HepG2 (cell line): ENCODE measurements around the gene ME3. TPM values are rescaled to one million over a fixed set of nuclear protein-coding genes. Genes with fewer than 3 reads are reported as not detected.

Source experiments
- ATAC-seq: fragments of 200-7000 bp; cut with Tn5 transposase; 3 replicates; pipeline ENCODE4 v1.9.1; 2020; ENCODE audit warnings: mild to moderate bottlenecking, moderate library complexity
- BruUV-seq: library from RNA; stranded (reverse); fragments of 400-500 nt; replicated peaks from 2 replicates; lab custom pipeline; 2021; lab: Mats Ljungman, UMichigan
- CTCF ChIA-PET: fragments of 300-600 bp; formaldehyde crosslinking; extraction: SDS; loops from one replicate; lab custom pipeline; 2021; ENCODE audit warnings: low total read pairs, inconsistent platforms, low intra/inter-chr PET ratio; lab: Yijun Ruan, JAX
- POLR2A ChIA-PET: fragments of 350-600 bp; sonication (Branson Sonifier 250); formaldehyde crosslinking; loops from one replicate; lab custom pipeline; 2020; ENCODE audit warnings: antibody characterized with exemption, inconsistent platforms; lab: Yijun Ruan, JAX
- DNase-seq: peaks from one replicate; pipeline ENCODE4 v3.0.0-alpha.2; 2015; ENCODE audit warnings: low spot score
- FAIRE-seq: peaks from 3 replicates; lab custom pipeline; 2011; peaks lifted over from hg19 to GRCh38; lab: Jason Lieb, UNC
- H2AFZ ChIP-seq: one replicate; pipeline ENCODE4 v1.6.1; 2011; ENCODE audit warnings: low read length, inconsistent platforms
- H3K27ac ChIP-seq: fragments of 300-600 bp; 3 replicates; pipeline ENCODE4 v1.8.0; 2011; ENCODE audit warnings: mixed run types, mild to moderate bottlenecking, mixed read lengths, low read length, inconsistent platforms; ENCODE audit not compliant: insufficient read depth; ENCODE audit errors: extremely low read length
- H3K27me3 ChIP-seq, 2 experiments: fragments of 200-600 bp in 1 of 2; 2 replicates in 1 of 2; 3 replicates in 1 of 2; pipeline versions ENCODE4 v1.6.0 to v1.8.0; 2011; ENCODE audit warnings: low read length in 2 of 2, mild to moderate bottlenecking in 2 of 2, moderate library complexity in 2 of 2, inconsistent platforms in 1 of 2; ENCODE audit not compliant: insufficient read depth in 2 of 2, control insufficient read depth in 1 of 2
- H3K36me3 ChIP-seq, 2 experiments: fragments of 200-600 bp in 1 of 2; replicated peaks in 1 of 2; 2 replicates in 1 of 2; 3 replicates in 1 of 2; pipeline versions ENCODE4 v1.5.1 to v1.8.0; 2011; ENCODE audit warnings: low read length in 2 of 2, inconsistent platforms in 1 of 2; ENCODE audit not compliant: insufficient read depth in 2 of 2, control insufficient read depth in 1 of 2
- H3K4me1 ChIP-seq: 2 replicates; pipeline ENCODE4 v1.5.1; 2012; ENCODE audit warnings: low read length, inconsistent platforms; ENCODE audit not compliant: insufficient read depth
- H3K4me2 ChIP-seq: 2 replicates; pipeline ENCODE4 v1.6.0; 2011; ENCODE audit warnings: low read depth, low read length, inconsistent platforms
- H3K4me3 ChIP-seq, 3 experiments: fragments of 200-600 bp in 1 of 3; sonication (generic), shearing (Covaris generic) in 1 of 3; replicated peaks in 1 of 3; 2 replicates each; pipeline ENCODE4 v1.5.1; 2011 to 2016; ENCODE audit warnings: low read length in 3 of 3, inconsistent platforms in 2 of 3, low read depth in 2 of 3, mild to moderate bottlenecking in 2 of 3, control low read depth in 1 of 3, mixed read lengths in 1 of 3; ENCODE audit not compliant: insufficient read depth in 1 of 3
- H3K79me2 ChIP-seq: one replicate; pipeline ENCODE4 v1.6.1; 2011; ENCODE audit warnings: low read length, inconsistent platforms; ENCODE audit not compliant: insufficient read depth
- H3K9ac ChIP-seq: 2 replicates; pipeline ENCODE4 v1.6.0; 2011; ENCODE audit warnings: mild to moderate bottlenecking, low read depth, low read length, inconsistent platforms; ENCODE audit not compliant: insufficient read depth
- H3K9me3 ChIP-seq: 2 replicates; pipeline ENCODE4 v1.5.1; 2012; ENCODE audit warnings: mild to moderate bottlenecking, low read length
- H4K20me1 ChIP-seq: 2 replicates; pipeline ENCODE4 v1.6.0; 2011; ENCODE audit warnings: inconsistent platforms, mild to moderate bottlenecking, low read length, moderate library complexity; ENCODE audit not compliant: insufficient read depth
- HMG20A ChIP-seq: IDR thresholded peaks from 2 replicates; pipeline ENCODE4 v1.6.1; 2016; ENCODE audit warnings: borderline replicate concordance
- JDP2 ChIP-seq: sonication (generic); formaldehyde crosslinking; IDR thresholded peaks from 2 replicates; pipeline ENCODE4 v1.8.1; 2022; ENCODE audit warnings: missing genetic modification reagents, borderline replicate concordance
- MAFK ChIP-seq, 2 experiments: IDR thresholded peaks in 1 of 2; conservative IDR thresholded peaks in 1 of 2; 2 replicates each; pipeline ENCODE4 v1.6.1; 2011; ENCODE audit warnings: improper control_type of control experiment in 2 of 2, low read length in 2 of 2
- MXD4 ChIP-seq: IDR thresholded peaks from 2 replicates; pipeline ENCODE4 v1.6.1; 2016; ENCODE audit warnings: mild to moderate bottlenecking, missing biosample characterization, missing genetic modification reagents
- NFATC3 ChIP-seq: sonication (generic); formaldehyde crosslinking; IDR thresholded peaks from 2 replicates; pipeline ENCODE4 v1.5.1; 2020; ENCODE audit warnings: mild to moderate bottlenecking, missing genetic modification reagents
- PHF8 ChIP-seq: sonication (generic); formaldehyde crosslinking; IDR thresholded peaks from 2 replicates; pipeline ENCODE4 v1.5.0; 2020; ENCODE audit warnings: missing genetic modification reagents
- RAD21 ChIP-seq: fragments of 450-650 bp; formaldehyde crosslinking; IDR thresholded peaks from 2 replicates; pipeline ENCODE4 v1.5.0; 2020; ENCODE audit warnings: mild to moderate bottlenecking
- SMAD9 ChIP-seq: sonication (generic); formaldehyde crosslinking; IDR thresholded peaks from 2 replicates; pipeline ENCODE4 v1.5.1; 2020; ENCODE audit warnings: mild to moderate bottlenecking, missing genetic modification reagents
- SMARCE1 ChIP-seq: fragments of 450-650 bp; IDR thresholded peaks from 2 replicates; pipeline ENCODE4 v1.6.1; 2017; ENCODE audit warnings: borderline replicate concordance
- SNAPC4 ChIP-seq: sonication (generic); formaldehyde crosslinking; IDR thresholded peaks from 2 replicates; pipeline ENCODE4 v1.4.0; 2020; ENCODE audit warnings: mild to moderate bottlenecking, missing genetic modification reagents
- TARDBP ChIP-seq: sonication (generic); formaldehyde crosslinking; IDR thresholded peaks from 2 replicates; pipeline ENCODE4 v1.8.0; 2022; ENCODE audit warnings: mild to moderate bottlenecking, missing genetic modification reagents
- TEAD3 ChIP-seq: optimal IDR thresholded peaks from 2 replicates; pipeline ENCODE3; 2016; ENCODE audit warnings: borderline replicate concordance
- ZNF562 ChIP-seq: sonication (generic); formaldehyde crosslinking; IDR thresholded peaks from 2 replicates; pipeline ENCODE4 v1.8.0; 2022; ENCODE audit warnings: missing genetic modification reagents, borderline replicate concordance
- ZNF629 ChIP-seq: sonication (generic); formaldehyde crosslinking; conservative IDR thresholded peaks from 2 replicates; pipeline ENCODE4 v1.5.0; 2020; ENCODE audit warnings: missing genetic modification reagents
- ZNF724P ChIP-seq: sonication (generic); formaldehyde crosslinking; IDR thresholded peaks from 2 replicates; pipeline ENCODE4 v1.8.0; 2022; ENCODE audit warnings: missing genetic modification reagents, borderline replicate concordance
- ZNF775 ChIP-seq: sonication (generic); formaldehyde crosslinking; IDR thresholded peaks from 2 replicates; pipeline ENCODE4 v1.4.0; 2020; ENCODE audit warnings: missing genetic modification reagents, mild to moderate bottlenecking, moderate library complexity, borderline replicate concordance
- ZNF883 ChIP-seq: sonication (generic); formaldehyde crosslinking; IDR thresholded peaks from 2 replicates; pipeline ENCODE4 v1.5.1; 2020; ENCODE audit warnings: mild to moderate bottlenecking, missing genetic modification reagents; ENCODE audit errors: not compliant biosample characterization
- WGBS: methylation state at CpG from one replicate; pipeline ENCODE4 v1.1.6; 2017; ENCODE audit warnings: low lambda C conversion rate; 5-methylcytosine and 5-hydroxymethylcytosine counted together
- in situ Hi-C: cut with HindIII; loops from 2 replicates; pipeline ENCODE4 v1.10.0; 2017; ENCODE audit warnings: low pct_unique_long_range_greater_than_20kb; ENCODE audit not compliant: extremely low pct_ligation_motif_present
- intact Hi-C: fragments of 100-400 bp; cut with micrococcal nuclease; formaldehyde crosslinking; loops from one replicate; pipeline ENCODE4 v1.10.0; 2022; ENCODE audit not compliant: unreplicated experiment
- polyA plus RNA-seq, 8 experiments: library from polyadenylated mRNA; depleted of rRNA in 3 of 8; stranded (reverse) in 7 of 8; unstranded in 1 of 8; fragments of >200 nt; fragmentation: Illumina TruSeq in 4 of 8; extraction: Trizol in 4 of 8; gene quantifications; 2 replicates each; pipeline versions ENCODE4 v1.2.1 to v1.2.3, GENCODE V29; 2011 to 2016; ENCODE audit warnings: low read depth in 4 of 8, missing spikeins in 1 of 8, mixed read lengths in 1 of 8; ENCODE audit not compliant: insufficient read depth in 1 of 8
- total RNA-seq, 5 experiments: library from RNA; depleted of rRNA; stranded (reverse); fragments of >200 nt; fragmentation: Illumina TruSeq; extraction: Trizol; gene quantifications; 2 replicates each; pipeline ENCODE4 v1.2.3, GENCODE V29; 2016; ENCODE audit warnings: low read depth in 1 of 5
- TF ChIP-seq, protein P1 (sequence below): sonication (generic); formaldehyde crosslinking; IDR thresholded peaks from 2 replicates; pipeline ENCODE4 v1.8.0; 2022; ENCODE audit warnings: missing genetic modification reagents, mild to moderate bottlenecking, borderline replicate concordance
- TF ChIP-seq, protein P2 (sequence below): sonication (generic); formaldehyde crosslinking; IDR thresholded peaks from 2 replicates; pipeline ENCODE4 v1.5.0; 2020; ENCODE audit warnings: mild to moderate bottlenecking, missing genetic modification reagents

Gene ME3
- total and polyA plus RNA-seq, 2 of the 13 experiments (the other 11 are each of a cell fraction or from before 2014, with no cell fraction given), result not detected

GRCh38 chr11:86565388-86565787, 107.0 kb downstream of the ME3 start:
- no TSS peak for BruUV-seq
- ChIA-PET CTCF (no interaction called here), POLR2A (no interaction called here)
- no peaks in the 10 kb centered on the region for H4K20me1 ChIP-seq
- intact Hi-C loops (no loop called here), in situ Hi-C loops (no loop called here)
- H3K79me2 ChIP-seq, result no peaks in the 10 kb centered on the region
- 0% methylated on average over 1 of the region's 1 CpG for WGBS
- H2AFZ ChIP-seq, result no peak overlapping the region
- H3K27me3 ChIP-seq, result 0 out of 5 replicates have a peak, but pooled peaks cover 0 to 8% of the 10 kb centered on the region in 2 experiments
- H3K4me3 ChIP-seq, result no peak overlapping the region
- no peaks in the 10 kb centered on the region for H3K36me3 ChIP-seq
- no peak for DNase-seq
- no peak for FAIRE-seq
- H3K9me3 ChIP-seq, result no peaks in the 10 kb centered on the region
- ATAC-seq, result no peak
- no peak overlapping the region for H3K4me2 ChIP-seq
- no peaks in the 10 kb centered on the region for H3K4me1 ChIP-seq
- H3K9ac ChIP-seq, result no peak overlapping the region
- no peak overlapping the region for H3K27ac ChIP-seq
- no peak for TF ChIP-seq TEAD3 (CRISPR knock-in tag)
- TF ChIP-seq TARDBP (CRISPR knock-in tag), result no peak
- TF ChIP-seq NFATC3, result no peak
- TF ChIP-seq MXD4 (CRISPR knock-in tag), result no peak
- TF ChIP-seq SMARCE1, result no peak
- no peak for TF ChIP-seq PHF8 (CRISPR knock-in tag)
- TF ChIP-seq ZNF562 (CRISPR knock-in tag), result no peak
- TF ChIP-seq ZNF629 (CRISPR knock-in tag), result no peak
- no peak for TF ChIP-seq RAD21 (CRISPR knock-in tag)
- no peak for TF ChIP-seq MAFK (conservative IDR thresholded peaks at IDR 0.05 in 1 of 2, IDR thresholded peaks at IDR 0.05 in 1 of 2; ENCODE audit: low read length in 2 of 2)
- TF ChIP-seq ZNF724P, result no peak
- TF ChIP-seq, protein P1, sequence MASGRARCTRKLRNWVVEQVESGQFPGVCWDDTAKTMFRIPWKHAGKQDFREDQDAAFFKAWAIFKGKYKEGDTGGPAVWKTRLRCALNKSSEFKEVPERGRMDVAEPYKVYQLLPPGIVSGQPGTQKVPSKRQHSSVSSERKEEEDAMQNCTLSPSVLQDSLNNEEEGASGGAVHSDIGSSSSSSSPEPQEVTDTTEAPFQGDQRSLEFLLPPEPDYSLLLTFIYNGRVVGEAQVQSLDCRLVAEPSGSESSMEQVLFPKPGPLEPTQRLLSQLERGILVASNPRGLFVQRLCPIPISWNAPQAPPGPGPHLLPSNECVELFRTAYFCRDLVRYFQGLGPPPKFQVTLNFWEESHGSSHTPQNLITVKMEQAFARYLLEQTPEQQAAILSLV (CRISPR knock-in tag), result no peak
- TF ChIP-seq, protein P2, sequence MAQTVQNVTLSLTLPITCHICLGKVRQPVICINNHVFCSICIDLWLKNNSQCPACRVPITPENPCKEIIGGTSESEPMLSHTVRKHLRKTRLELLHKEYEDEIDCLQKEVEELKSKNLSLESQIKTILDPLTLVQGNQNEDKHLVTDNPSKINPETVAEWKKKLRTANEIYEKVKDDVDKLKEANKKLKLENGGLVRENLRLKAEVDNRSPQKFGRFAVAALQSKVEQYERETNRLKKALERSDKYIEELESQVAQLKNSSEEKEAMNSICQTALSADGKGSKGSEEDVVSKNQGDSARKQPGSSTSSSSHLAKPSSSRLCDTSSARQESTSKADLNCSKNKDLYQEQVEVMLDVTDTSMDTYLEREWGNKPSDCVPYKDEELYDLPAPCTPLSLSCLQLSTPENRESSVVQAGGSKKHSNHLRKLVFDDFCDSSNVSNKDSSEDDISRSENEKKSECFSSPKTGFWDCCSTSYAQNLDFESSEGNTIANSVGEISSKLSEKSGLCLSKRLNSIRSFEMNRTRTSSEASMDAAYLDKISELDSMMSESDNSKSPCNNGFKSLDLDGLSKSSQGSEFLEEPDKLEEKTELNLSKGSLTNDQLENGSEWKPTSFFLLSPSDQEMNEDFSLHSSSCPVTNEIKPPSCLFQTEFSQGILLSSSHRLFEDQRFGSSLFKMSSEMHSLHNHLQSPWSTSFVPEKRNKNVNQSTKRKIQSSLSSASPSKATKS (CRISPR knock-in tag), result no peak
- TF ChIP-seq ZNF883 (CRISPR knock-in tag), result no peak
- no peak for TF ChIP-seq ZNF775 (CRISPR knock-in tag)
- TF ChIP-seq SMAD9 (CRISPR knock-in tag), result no peak
- TF ChIP-seq SNAPC4 (CRISPR knock-in tag), result no peak
- TF ChIP-seq HMG20A, result no peak
- TF ChIP-seq JDP2 (CRISPR knock-in tag), result no peak
